ENCODE data around the gene ZNF518A.

The ZNF518A gene

DNA sequence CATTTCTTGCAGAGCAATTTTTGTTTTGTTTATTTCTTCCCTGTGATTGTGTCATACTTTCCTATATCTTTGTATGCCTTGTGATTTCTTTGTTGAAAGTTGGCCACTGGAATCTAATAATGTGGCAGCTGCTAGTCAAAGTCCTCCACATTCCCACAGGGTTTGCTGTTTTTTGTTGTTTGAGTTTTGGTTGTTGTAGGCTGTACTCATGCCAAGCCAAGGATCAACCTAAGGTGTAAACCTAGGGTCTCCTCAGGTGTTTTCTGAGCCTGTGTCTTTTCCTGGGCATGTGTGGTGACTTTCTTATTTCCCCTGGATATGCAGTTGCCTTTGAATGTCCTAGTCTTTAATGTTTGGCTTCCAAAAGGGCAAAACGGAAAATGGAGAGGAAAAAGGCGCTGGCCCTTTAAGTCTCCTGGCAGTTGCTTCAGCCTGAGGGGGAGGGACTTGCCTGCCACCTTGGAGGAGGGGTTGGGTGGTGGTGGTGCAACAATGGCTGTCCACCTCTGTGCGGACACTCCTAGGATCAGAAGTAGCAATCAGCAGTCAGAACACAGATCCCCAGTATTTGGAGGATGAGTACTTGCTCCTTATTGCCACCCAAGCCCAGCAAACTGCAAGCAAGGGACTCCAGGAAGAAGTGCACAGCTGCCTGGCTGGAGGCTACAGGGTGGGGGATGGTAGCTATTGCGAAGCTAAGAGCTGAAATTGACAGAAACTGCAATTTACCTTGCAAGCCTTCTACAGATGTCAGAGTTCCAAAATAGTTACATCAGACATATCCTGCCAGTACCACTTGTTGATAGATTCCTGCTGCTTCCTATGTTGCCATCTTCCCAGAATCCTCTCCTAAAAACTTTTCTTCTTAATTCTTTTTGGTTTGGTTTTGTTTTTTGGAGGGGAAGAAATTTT lies 5.6 kb upstream of the ZNF518A start (continued):
- TF ChIP-seq, protein P1, sequence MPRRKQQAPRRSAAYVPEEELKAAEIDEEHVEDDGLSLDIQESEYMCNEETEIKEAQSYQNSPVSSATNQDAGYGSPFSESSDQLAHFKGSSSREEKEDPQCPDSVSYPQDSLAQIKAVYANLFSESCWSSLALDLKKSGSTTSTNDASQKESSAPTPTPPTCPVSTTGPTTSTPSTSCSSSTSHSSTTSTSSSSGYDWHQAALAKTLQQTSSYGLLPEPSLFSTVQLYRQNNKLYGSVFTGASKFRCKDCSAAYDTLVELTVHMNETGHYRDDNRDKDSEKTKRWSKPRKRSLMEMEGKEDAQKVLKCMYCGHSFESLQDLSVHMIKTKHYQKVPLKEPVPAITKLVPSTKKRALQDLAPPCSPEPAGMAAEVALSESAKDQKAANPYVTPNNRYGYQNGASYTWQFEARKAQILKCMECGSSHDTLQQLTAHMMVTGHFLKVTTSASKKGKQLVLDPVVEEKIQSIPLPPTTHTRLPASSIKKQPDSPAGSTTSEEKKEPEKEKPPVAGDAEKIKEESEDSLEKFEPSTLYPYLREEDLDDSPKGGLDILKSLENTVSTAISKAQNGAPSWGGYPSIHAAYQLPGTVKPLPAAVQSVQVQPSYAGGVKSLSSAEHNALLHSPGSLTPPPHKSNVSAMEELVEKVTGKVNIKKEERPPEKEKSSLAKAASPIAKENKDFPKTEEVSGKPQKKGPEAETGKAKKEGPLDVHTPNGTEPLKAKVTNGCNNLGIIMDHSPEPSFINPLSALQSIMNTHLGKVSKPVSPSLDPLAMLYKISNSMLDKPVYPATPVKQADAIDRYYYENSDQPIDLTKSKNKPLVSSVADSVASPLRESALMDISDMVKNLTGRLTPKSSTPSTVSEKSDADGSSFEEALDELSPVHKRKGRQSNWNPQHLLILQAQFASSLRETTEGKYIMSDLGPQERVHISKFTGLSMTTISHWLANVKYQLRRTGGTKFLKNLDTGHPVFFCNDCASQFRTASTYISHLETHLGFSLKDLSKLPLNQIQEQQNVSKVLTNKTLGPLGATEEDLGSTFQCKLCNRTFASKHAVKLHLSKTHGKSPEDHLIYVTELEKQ (tag by site-specific recombination; IDR thresholded peaks at IDR 0.05; ENCODE audit: borderline replicate concordance) = no peak
- TF ChIP-seq, protein P2, sequence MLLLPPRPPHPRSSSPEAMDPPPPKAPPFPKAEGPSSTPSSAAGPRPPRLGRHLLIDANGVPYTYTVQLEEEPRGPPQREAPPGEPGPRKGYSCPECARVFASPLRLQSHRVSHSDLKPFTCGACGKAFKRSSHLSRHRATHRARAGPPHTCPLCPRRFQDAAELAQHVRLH (tag by site-specific recombination; IDR thresholded peaks at IDR 0.05) = peak; percentile 46; the same call in 1 of the 2 replicates
- TF ChIP-seq ZNF791 (tag by site-specific recombination; IDR thresholded peaks at IDR 0.05) (no peak), BCL11A (tag by site-specific recombination; IDR thresholded peaks at IDR 0.05; ENCODE audit: low read depth) (no peak), ZBTB1 (tag by site-specific recombination; IDR thresholded peaks at IDR 0.05) (no peak), ZBTB21 (tag by site-specific recombination; IDR thresholded peaks at IDR 0.05) (peak; percentile 70; the same call in 1 of the 2 replicates), ZNF624 (tag by site-specific recombination; IDR thresholded peaks at IDR 0.05) (no peak)
- TF ChIP-seq, protein P3, sequence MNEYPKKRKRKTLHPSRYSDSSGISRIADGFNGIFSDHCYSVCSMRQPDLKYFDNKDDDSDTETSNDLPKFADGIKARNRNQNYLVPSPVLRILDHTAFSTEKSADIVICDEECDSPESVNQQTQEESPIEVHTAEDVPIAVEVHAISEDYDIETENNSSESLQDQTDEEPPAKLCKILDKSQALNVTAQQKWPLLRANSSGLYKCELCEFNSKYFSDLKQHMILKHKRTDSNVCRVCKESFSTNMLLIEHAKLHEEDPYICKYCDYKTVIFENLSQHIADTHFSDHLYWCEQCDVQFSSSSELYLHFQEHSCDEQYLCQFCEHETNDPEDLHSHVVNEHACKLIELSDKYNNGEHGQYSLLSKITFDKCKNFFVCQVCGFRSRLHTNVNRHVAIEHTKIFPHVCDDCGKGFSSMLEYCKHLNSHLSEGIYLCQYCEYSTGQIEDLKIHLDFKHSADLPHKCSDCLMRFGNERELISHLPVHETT (tag by site-specific recombination; IDR thresholded peaks at IDR 0.05) = no peak; the same call in 1 of the 2 replicates

DNA sequence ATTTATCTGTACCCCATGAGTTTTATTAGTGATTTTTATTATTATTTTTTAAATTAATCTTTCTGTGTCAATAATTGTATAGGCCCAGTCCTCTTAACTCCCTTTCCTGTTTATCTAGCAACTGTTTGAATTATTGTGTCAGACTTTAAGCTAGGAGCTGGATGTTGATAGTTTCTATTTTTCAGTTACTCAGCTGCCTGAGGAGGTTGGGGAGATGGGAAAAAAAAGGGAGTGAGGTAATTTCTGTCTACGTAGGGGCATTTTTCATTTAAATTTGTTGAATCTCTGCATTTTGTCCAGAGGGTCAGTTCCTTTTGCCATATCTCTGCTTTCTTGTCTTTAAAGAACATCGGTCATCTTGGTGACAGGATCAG lies 5.0 kb upstream of the ZNF518A start:
- no peaks in the 10 kb centered on the region for H3K36me3 ChIP-seq (ENCODE audit: control insufficient read depth in 2 of 2, insufficient read depth in 1 of 2, low read length in 2 of 2)
- ChIA-PET POLR2A (no interaction called here), CTCF (no interaction called here)
- no peak overlapping the region for H3K27ac ChIP-seq (ENCODE audit: extremely low read depth, low read depth, low read length)
- TF ChIP-seq ZNF48 (tag by site-specific recombination; IDR thresholded peaks at IDR 0.05) (no peak), ZNF223 (tag by site-specific recombination; IDR thresholded peaks at IDR 0.05) (no peak), ZNF501 (tag by site-specific recombination; IDR thresholded peaks at IDR 0.05) (no peak), KLF7 (tag by site-specific recombination; IDR thresholded peaks at IDR 0.05; ENCODE audit: borderline replicate concordance) (no peak), SP2 (tag by site-specific recombination; IDR thresholded peaks at IDR 0.05) (no peak)
- TF ChIP-seq, protein P4, sequence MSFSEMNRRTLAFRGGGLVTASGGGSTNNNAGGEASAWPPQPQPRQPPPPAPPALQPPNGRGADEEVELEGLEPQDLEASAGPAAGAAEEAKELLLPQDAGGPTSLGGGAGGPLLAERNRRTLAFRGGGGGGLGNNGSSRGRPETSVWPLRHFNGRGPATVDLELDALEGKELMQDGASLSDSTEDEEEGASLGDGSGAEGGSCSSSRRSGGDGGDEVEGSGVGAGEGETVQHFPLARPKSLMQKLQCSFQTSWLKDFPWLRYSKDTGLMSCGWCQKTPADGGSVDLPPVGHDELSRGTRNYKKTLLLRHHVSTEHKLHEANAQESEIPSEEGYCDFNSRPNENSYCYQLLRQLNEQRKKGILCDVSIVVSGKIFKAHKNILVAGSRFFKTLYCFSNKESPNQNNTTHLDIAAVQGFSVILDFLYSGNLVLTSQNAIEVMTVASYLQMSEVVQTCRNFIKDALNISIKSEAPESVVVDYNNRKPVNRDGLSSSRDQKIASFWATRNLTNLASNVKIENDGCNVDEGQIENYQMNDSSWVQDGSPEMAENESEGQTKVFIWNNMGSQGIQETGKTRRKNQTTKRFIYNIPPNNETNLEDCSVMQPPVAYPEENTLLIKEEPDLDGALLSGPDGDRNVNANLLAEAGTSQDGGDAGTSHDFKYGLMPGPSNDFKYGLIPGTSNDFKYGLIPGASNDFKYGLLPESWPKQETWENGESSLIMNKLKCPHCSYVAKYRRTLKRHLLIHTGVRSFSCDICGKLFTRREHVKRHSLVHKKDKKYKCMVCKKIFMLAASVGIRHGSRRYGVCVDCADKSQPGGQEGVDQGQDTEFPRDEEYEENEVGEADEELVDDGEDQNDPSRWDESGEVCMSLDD (tag by site-specific recombination; IDR thresholded peaks at IDR 0.05) = no peak
- H3K4me1 ChIP-seq (ENCODE audit: control insufficient read depth, insufficient read depth, low read length) = no peaks in the 10 kb centered on the region
- H3K4me3 ChIP-seq (ENCODE audit: low read depth, low read length) = no peak overlapping the region
- no peaks in the 10 kb centered on the region for H3K9me3 ChIP-seq (ENCODE audit: control insufficient read depth, insufficient read depth, low read depth, low read length)

Measured in HEK293 (cell line).